ENCODE results near the gene ARFGEF2.
"Not testable (repeated sequence)": the region's sequence is repeated elsewhere in the genome, so short reads cannot be mapped to it uniquely, and the experiment has no call there.

The ARFGEF2 gene

GRCh38 chr20:48934966-48935365 lies 13.5 kb downstream of the ARFGEF2 start:
- DNase-seq; H3K27ac ChIP-seq (ENCODE audit: low read length); H3K4me1 ChIP-seq (ENCODE audit: insufficient read depth, low read length); H3K27me3 ChIP-seq (ENCODE audit: insufficient read depth, low read length, poor library complexity); H2AFZ ChIP-seq (ENCODE audit: low read depth, low read length); H3K4me2 ChIP-seq (ENCODE audit: insufficient read depth, low read length); H3K9ac ChIP-seq (ENCODE audit: low read depth, low read length); H3K36me3 ChIP-seq (ENCODE audit: insufficient read depth, low read length); ATAC-seq (ENCODE audit: insufficient read depth, low read depth); H3K9me3 ChIP-seq (ENCODE audit: insufficient read depth, low read length, severe bottlenecking); H3K4me3 ChIP-seq (ENCODE audit: low read depth in 1 of 2, low read length in 2 of 2): not testable (repeated sequence)
- Histone ChIP-seq H3K79me2 (ENCODE audit: insufficient read depth, low read length) (peaks cover 79% of the 10 kb centered on the region), H4K20me1 (ENCODE audit: insufficient read depth, low read length) (peaks cover 64% of the 10 kb centered on the region)

GRCh38 chr20:48936178-48936577 lies 14.7 kb downstream of the ARFGEF2 start:
- not testable (repeated sequence) for H3K36me3 ChIP-seq (ENCODE audit: insufficient read depth, low read length); DNase-seq; H3K4me3 ChIP-seq (ENCODE audit: low read depth in 1 of 2, low read length in 2 of 2); H3K27ac ChIP-seq (ENCODE audit: low read length); H3K27me3 ChIP-seq (ENCODE audit: insufficient read depth, low read length, poor library complexity); H3K9me3 ChIP-seq (ENCODE audit: insufficient read depth, low read length, severe bottlenecking); ATAC-seq (ENCODE audit: insufficient read depth, low read depth); H3K4me1 ChIP-seq (ENCODE audit: insufficient read depth, low read length); H3K9ac ChIP-seq (ENCODE audit: low read depth, low read length); H2AFZ ChIP-seq (ENCODE audit: low read depth, low read length); H3K4me2 ChIP-seq (ENCODE audit: insufficient read depth, low read length)
- peaks cover 54% of the 10 kb centered on the region; the same call in 1 of the 2 replicates for H4K20me1 ChIP-seq (ENCODE audit: insufficient read depth, low read length)
- H3K79me2 ChIP-seq (ENCODE audit: insufficient read depth, low read length): peaks cover 76% of the 10 kb centered on the region

- H3K27me3 ChIP-seq (ENCODE audit: insufficient read depth, low read length, poor library complexity): no peaks in the 10 kb centered on the region
- H3K36me3 ChIP-seq (ENCODE audit: insufficient read depth, low read length): peaks cover 19% of the 10 kb centered on the region
- DNase-seq: no peak
- H3K79me2 ChIP-seq (ENCODE audit: insufficient read depth, low read length): peaks cover 66% of the 10 kb centered on the region
- H3K9ac ChIP-seq (ENCODE audit: low read depth, low read length): no peak overlapping the region
- no peak overlapping the region for H3K27ac ChIP-seq (ENCODE audit: low read length)
- no peak overlapping the region for H3K4me3 ChIP-seq (ENCODE audit: low read depth in 1 of 2, low read length in 2 of 2)
- no peaks in the 10 kb centered on the region for H3K4me1 ChIP-seq (ENCODE audit: insufficient read depth, low read length)
- H3K9me3 ChIP-seq (ENCODE audit: insufficient read depth, low read length, severe bottlenecking): no peaks in the 10 kb centered on the region
- no peak overlapping the region for H3K4me2 ChIP-seq (ENCODE audit: insufficient read depth, low read length)
- H4K20me1 ChIP-seq (ENCODE audit: insufficient read depth, low read length): peaks cover 47% of the 10 kb centered on the region; the same call in 1 of the 2 replicates
- TF ChIP-seq CTCF (IDR thresholded peaks at IDR 0.05; ENCODE audit: borderline replicate concordance, extremely low read depth, low read length, poor library complexity, severe bottlenecking) (no peak), EZH2 (IDR thresholded peaks at IDR 0.05; ENCODE audit: borderline replicate concordance, low read depth, low read length, severe bottlenecking) (no peak)
- no peak overlapping the region for H2AFZ ChIP-seq (ENCODE audit: low read depth, low read length)
- no peak for ATAC-seq (ENCODE audit: insufficient read depth, low read depth)
Measured at GRCh38 chr20:48937674-48938073, 16.2 kb downstream of the ARFGEF2 start.

GRCh38 chr20:48938670-48939069 lies 17.2 kb downstream of the ARFGEF2 start:
- Histone ChIP-seq H3K79me2 (ENCODE audit: insufficient read depth, low read length) (peaks cover 59% of the 10 kb centered on the region), H3K4me3 (ENCODE audit: low read depth in 1 of 2, low read length in 2 of 2) (no peak overlapping the region), H3K27ac (ENCODE audit: low read length) (no peak overlapping the region), H2AFZ (ENCODE audit: low read depth, low read length) (no peak overlapping the region), H3K36me3 (ENCODE audit: insufficient read depth, low read length) (peaks cover 28% of the 10 kb centered on the region), H4K20me1 (ENCODE audit: insufficient read depth, low read length) (peaks cover 37% of the 10 kb centered on the region; the same call in 1 of the 2 replicates), H3K9ac (ENCODE audit: low read depth, low read length) (no peak overlapping the region), H3K4me1 (ENCODE audit: insufficient read depth, low read length) (no peaks in the 10 kb centered on the region), H3K9me3 (ENCODE audit: insufficient read depth, low read length, severe bottlenecking) (no peaks in the 10 kb centered on the region), H3K27me3 (ENCODE audit: insufficient read depth, low read length, poor library complexity) (no peaks in the 10 kb centered on the region), H3K4me2 (ENCODE audit: insufficient read depth, low read length) (no peak overlapping the region)
- DNase-seq (no peak), ATAC-seq (ENCODE audit: insufficient read depth, low read depth) (no peak)
- TF ChIP-seq CTCF (IDR thresholded peaks at IDR 0.05; ENCODE audit: borderline replicate concordance, extremely low read depth, low read length, poor library complexity, severe bottlenecking): no peak
- no peak for TF ChIP-seq EZH2 (IDR thresholded peaks at IDR 0.05; ENCODE audit: borderline replicate concordance, low read depth, low read length, severe bottlenecking)
